ENCODE data around the gene CRTC1.
"Not testable (repeated sequence)": the region's sequence is repeated elsewhere in the genome, so short reads cannot be mapped to it uniquely, and the experiment has no call there.

The CRTC1 gene

DNA sequence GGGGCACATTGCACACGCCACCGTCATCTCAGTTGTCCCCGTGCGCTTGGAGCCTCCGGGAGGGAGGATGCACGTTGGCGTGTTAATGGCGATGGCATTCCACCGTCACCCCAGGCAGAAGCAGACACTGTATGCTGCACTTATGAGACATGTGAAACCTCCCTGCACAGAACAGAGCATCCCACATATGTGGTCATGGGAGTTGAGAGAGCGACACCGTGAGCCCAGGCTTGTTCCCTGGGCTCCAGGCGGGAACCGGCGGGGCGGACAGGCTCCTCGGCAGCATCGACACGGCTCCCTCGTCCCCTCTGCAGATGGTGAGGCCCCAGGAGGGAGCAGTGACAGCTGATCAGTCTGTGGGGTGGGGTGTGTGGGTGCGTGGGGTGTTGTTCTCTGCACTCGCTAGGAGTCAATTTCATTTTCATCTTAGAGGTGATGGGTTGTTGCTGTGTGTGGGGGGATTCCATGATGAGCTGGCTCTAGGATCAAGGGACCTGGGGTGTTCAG lies 40.4 kb downstream of the CRTC1 start:
- DNase-seq, result peak in 37 of 56 donors; percentile 18 to 84 (median 62)

DNA sequence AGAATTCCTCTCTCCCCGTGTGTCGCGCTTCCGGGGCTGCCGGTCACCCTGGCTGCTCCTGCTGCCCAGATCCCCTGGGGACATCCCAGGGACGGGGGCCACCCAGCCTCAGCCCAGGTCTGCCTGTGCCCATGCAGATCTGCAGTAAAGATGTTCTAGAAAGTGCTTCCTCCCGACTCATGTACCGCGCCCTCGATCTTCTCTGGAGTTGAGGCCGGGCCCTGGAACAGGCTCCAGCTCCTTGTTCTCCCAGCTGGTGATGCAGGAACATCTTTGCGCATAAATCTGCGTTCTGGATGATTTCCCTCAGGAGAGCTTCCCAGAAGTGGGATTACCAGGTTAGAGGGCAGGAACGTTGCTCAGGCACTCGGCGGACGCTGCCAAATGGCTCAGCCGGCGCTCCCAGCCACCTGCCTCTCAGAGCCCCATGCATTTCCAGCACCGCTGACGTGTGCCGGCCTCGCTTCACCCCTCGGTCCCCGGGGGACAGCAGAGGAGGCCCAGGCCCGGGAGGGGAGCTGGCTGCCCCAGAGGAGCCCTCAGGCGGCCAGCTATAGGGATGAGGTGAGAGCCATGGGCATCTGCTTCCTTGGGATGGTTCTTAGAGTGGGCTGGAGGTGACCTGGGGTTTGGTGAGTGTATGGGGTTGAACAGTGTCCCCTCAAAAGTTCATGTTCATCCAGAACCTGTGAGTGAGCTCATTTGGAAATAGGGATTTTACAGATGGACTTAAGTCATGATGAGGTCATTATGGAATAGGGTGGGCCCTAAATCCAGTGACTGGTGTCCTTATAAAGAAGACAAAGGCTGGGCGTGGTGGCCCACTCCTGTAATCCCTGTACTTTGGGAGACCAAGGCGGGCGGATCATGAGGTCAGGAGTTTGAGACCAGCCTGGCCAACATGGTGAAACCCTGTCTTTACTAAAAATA lies 42.6 kb downstream of the CRTC1 start:
- DNase-seq, result peak in 1 of 56 donors; percentile 30

DNA sequence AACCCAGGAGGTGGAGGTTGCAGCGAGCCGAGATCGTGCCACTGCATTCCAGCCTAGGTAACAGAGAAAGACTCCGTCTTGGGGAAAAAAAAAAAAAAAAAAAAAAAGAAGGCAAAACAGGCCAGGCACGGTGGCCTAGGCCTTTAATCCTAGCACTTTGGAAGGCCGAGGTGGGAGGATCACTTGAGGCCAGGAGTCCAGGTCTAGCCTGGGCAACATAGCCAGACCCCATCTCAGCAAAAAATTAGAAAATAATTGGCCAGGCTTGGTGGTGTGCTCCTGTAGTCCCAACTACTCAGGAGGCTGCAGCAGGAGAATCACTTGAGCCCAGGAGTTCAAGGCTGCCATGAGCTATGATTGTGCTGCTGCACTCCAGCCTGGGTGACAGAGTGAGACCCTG lies 43.4 kb downstream of the CRTC1 start:
- no peak for DNase-seq

DNA sequence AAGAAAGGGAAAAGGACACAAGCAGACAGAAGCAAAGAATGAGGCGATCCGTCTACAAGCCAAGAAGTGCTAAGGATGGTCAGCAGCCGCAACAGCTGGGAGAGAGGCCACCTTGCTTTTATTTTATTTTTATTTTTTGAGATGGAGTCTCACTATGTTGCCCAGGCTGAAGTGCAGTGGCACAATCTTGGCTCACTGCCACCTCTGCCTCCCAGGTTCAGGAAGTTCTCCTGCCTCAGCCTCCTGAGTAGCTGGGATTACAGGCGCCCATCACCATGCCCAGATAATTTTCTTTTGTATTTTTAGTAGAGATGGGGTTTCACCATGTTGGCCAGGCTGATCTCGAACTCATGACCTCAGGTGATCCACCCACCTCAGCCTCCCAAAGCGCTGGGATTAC lies 44.1 kb downstream of the CRTC1 start:
- not testable (repeated sequence) for DNase-seq

DNA sequence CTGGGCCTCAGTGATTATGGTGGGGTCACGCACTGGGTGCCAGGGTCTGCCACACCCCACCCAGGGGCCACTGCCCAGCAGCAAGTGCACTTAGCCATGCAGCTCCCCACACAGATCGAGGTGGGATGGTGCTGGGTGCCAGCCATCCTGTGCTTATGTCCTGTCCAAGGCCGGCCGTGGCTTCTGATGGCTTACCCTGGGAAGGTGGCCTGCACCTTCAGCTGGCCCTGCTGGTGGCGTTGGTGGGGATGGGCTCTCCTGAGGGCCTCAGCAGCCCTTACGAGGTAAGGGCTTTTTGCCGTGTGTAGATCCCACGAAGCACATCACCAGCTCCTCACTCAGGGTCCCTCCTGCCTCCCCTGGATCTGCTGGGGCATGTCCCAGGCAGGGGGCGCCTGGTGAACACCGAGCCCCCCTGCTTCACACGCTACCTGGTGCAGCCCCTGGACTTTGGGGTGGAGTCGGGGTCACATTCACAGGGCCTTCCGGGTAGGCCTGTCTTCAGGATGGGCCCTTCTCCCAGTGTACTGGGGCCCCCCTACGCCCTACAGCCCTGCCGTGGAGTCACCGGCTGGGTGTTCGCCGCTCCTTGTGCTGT lies 46.6 kb downstream of the CRTC1 start:
- no peak for DNase-seq

DNA sequence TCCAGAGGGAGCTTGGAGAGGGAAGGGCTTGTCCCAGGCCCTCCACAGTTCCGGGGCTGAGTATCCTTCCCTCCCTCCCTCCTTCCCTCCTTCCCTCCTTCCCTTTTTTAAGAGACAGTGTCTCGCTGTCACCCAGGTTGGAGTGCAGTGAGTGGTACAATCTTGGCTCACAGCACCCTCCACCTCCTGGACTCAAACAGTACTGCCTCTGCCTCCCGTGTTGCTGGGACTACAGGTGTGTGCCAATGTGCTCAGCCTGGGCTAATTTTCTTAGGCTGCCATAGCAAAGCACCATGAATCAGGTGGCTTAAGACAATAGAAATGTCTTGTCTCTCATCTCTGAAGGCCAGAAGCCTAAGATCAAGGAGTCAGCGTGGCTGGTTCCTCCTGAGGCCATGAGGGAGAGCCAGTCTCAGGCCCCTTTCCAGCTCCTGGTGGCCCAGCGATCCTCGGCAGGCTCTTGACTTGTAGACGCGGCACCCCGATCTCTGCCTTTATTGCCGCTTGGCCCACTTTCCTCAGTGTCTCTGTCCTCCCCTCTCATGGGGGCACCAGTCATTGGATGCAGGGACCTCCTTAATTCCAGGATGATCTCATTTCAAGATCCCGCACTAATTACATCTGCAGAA lies 47.5 kb downstream of the CRTC1 start:
- no peak for DNase-seq

DNA sequence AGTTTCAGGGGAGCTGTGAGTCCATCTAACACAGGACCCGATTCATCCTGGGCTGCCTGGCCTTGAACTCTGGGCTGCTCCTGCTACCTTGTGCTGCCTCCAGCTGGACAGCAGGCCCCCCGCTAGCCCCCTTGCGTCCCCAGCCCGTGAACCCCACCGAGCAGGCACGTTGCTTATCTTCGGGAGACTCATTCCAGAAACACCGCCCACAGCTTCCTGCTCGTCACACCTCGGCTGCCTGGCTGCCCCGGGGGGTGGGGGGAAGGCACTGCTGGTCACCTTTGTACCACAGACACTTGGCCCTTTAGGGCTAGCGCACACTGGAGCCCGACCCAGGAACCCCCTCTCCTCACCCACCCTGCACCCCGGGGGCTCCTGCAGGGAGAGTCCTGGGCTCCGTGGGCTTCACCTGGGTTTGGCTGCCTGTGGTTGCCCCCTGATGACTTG lies 48.1 kb downstream of the CRTC1 start:
- DNase-seq, result no peak

DNA sequence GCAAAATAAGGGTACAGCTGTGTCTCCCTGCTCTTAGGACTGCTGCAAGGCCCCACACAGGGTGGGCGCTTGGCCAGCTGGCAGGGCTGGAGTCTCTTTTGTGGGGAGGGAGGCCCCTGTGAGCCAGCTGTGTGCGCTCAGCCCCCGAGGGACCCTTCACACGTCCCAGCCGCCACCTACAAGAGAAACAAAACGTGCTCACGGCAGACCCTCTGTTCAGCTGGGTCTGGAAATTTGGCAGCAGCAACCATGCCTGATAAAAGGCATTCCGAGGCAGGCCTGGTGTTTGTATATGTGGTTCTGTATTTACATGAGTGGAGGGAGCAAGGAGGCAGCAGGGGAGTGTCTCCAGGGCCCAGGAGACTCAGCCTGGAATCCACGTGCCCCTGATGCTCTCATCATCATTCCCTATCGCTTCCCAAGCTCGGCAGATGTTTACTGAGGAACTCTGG lies 49.7 kb downstream of the CRTC1 start:
- DNase-seq, result no peak

DNA sequence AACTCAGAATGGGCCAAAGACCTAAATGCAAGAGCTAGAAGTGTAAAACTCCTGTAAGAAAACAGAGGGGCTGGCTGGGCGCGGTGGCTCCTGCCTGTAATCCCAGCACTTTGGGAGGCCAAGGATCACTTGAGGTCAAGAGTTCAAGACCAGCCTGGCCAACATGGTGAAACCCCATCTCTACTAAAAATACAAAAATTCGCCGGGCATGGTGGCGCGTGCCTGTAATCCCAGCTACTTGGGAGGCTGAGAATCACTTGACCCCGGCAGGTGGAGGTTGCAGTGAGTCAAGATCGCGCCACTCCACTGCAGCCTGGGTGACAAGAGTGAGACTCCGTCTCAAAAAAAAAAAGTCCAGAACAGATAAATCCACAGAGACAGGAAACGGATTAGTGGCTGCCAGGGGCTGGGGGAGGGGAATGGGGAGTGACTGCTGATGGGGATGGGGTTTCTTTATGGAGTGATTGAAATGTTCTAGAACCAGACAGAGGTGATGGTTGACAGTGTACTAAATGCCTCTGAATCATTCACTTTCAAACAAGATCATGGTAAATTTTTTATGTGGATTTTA lies 50.4 kb downstream of the CRTC1 start:
- not testable (repeated sequence) for DNase-seq

DNA sequence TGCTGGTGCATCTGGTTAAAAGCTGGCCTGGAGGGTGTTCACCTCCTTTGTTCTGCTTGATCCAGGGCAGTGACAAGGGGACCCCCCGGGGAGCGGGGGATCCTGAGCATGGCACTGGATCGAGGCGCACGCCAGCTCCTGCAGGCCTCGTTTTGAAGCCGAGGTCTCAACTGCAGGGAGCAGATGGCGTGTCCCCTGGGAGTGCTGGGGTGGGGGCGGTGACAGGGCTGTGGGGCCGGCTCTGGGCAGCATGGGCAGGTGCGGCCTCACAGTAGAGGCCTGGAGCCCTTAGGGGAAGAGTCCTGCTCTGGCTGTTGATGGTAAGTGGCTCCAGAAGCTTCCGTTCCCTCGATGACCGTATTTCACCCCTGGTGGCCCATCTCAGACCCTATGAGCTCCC lies 51.8 kb downstream of the CRTC1 start:
- no peak for DNase-seq

DNA sequence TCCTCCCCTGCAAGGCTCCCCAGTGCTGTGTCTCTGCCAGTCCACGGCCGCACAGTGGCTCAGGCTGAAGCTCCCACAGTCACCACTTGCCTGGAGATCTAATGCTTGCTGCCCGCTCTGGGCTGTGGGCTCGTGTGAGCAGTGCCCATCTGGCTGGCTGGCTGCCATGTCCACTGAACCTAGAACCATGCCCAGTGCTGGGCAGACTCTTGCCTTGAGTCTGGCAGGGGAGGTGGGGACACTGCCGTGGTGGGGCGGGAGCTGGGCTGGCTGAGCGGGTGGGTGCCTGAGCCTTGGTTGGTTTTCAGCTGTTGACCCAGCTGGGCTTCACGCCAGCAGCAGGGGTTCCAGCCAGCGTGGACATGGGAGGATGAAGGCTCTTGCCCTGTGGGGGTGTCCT lies 52.3 kb downstream of the CRTC1 start:
- peak in 35 of 56 donors; percentile 3 to 67 (median 27) for DNase-seq

DNA sequence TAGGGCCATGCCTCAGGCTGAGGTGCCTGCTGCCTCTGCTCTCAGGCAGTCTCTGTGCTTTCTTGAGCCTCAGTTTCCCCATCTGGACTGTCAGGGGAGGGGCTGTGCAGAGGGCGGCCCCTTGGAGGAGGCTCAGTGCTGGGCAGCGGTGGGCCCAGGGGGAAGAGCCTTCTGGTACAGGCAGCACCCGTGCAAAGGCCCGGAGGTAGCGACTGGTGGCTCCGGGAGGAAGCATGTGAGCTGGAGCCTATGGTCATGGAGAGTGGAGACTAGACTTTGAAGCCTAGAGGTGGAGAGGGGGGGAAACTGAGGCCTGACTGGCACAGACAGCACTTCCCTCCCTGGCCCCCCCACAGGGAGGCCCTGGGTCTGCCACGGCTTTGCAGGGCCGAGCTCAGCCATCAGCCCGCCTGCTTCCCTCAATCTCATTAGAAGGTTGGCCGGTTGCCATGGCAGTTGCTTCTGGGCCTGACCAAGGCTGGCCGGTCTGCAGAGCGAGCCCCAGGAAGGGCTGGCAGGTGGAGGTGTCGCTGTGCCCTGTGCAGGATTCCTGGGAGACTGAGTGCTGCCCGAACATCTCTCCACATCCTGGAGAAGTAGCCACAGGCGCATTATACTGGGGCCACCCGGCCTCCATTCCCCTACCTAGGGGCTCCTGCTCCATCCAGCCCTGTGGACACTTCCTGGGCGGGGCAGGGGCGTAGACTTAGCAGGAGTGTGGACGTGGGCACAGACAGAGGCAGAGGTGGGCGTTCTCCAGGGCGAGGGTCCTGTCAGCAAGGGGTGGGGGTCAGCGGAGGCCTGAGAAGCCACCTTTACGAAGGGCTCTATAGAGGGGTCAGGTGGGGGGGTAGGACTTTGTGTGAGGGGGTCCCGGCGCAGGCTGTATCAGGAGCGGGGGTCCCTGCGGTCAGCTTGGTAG lies 53.2 kb downstream of the CRTC1 start:
- peak in 8 of 56 donors; percentile 6 to 60 (median 24) for DNase-seq

DNA sequence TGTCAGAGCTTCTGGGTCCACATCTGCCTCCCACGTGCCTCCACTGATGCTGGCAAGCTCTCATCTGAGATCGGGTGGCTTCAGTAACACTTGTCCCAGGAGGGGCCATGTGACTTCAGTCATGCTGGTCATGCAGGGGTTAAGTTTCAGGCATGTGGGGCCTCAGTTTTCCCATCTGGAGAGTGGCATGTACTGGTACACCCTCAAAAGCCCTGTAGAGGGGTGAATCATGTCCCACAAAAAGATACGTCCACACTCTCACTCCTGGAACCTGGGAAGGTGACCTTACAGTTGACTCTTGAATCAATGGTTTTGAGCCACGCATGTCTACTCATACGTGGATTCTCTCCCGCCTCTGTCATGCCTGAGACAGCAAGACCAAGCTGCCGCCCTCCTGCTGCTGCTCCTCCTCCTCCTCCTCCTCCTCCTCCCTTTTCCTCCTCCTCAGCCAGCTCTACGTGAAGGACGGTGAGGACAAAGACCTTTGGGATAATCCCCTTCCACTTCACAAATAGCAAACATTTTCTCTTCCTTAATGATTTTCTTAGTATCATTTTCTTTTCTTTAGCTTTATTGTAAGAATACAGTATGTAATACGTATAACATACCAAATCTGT lies 54.0 kb downstream of the CRTC1 start:
- DNase-seq, result no peak

DNA sequence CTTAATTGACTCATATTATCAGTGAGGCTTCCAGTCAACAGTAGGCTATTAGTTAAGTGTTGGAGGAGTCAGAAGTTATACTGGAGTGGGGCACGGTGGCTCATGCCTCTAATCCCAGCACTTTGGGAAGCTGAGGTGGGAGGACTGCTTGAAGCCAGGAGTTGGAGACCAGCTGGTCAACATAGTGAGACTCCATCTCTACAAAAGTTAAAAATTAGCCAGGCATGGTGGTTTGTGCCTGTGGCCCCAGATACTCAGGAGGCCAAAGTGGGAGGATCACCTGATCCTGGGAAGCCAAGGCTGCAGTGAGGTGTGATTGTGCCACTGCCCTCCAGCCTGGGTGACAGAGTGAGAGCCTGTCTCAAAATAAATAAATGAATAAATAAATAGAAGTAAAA lies 54.5 kb downstream of the CRTC1 start:
- DNase-seq, result no peak

DNA sequence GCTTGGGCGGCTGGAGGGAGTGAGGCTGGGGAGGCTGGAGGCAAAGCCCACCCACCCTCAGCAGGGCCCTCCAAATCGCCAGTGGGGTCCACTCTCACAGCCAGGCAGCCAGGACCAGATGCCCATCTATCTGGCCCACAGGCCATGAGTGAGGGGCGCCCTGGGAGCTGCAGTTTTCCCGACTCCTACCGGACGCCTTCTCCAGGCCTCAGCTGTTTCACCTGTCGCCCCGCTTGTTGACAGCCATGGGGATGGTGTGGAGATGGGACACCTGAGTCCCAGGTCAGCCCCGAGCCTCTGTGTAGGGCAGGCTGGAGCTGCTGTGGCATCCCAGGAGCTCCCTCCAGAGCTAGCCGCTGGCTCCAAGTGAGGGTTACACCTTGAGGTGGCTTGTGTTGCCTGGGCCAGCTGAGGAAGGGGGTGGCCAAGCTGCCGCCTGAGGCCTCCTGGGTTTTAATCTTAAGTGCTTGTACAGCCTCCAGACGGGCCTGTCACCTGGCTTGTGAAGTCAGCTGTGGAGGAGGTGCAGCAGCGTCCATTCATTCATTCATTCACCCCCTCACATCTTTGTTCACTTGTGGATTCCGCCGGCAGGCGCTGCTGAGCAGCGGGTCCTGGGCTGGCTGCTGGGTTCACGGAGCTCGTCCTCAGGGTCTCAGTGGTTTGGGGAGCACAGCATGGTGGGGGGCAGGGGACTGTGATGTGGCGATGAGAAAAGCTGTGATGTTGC lies 55.6 kb downstream of the CRTC1 start:
- no peak for DNase-seq

DNA sequence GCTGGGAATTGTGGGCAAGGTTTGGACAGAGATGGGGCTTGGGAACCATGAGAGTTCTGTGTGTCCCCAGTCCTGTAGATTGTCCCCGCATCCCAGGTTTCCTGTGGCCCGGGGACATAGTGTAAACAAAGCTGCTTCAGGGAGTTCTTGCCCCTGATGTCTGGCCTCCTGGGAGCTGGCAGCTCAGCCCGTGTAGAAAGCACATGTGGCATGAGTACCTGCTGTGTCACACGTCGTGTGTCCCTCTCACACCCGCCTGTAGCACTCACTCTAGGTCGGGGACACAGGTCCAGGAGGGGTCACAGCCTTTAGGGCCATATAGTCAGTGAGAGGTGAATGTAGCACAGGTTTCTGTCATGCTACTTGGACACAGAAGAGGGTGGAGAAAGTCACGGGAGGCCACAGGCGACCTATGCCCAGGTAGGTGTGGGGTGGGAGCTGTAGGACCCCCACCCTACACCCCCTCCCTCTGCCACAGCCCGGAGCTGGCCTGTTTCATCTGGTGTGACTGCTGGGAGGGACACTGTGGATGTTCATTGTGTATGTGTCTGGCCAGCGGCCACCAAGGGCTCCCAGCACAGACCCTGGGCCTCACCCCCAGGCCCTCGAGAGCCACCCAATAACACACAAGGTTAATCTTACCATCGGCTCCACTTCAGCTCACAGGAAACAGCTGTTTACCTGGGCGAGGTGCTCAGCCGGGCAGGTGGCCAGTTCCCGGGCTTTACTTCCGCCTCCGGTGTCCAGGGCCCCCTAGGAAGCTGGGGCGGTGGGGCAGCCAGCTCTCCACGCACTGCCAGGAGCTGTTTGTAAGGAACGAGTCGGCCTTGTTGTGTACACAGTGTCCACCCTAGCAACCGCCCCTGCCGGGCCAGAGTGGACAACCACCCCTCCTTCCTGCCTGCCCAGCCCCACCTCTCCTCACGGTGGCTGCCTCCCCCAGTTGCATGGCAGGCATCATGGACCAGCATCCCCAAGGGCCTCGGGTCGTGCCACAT lies 57.9 kb downstream of the CRTC1 start:
- DNase-seq, result peak in 6 of 56 donors; percentile 18 to 28 (median 22)

DNA sequence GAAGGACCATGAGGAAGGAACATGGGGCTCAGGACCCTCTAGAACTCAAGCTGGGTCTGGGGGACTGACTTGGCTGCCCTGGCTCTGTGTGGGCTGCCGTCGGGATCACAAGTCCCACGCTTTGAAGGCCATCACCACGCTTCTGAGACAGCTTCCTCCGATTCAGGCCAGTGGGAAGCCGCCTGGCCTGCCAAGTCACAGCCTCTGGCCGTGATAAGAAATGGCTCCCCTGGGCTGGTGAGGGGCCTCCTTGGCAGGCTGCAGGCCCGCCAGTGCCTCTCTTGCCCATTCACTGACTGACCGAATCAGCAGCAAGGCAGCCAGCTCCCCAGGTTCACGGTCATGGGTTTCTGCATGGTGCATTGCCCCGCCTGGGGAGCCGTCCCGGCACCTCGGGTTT lies 58.8 kb downstream of the CRTC1 start:
- no peak for DNase-seq
